Adipocyte (in vitro differentiated cells): ENCODE data around the gene CSKMT.
"Not testable (repeated sequence)": the region's sequence is repeated elsewhere in the genome, so short reads cannot be mapped to it uniquely, and the experiment has no call there.

Experiments used
- DNase-seq: peaks from one replicate; pipeline ENCODE4 v3.0.0-alpha.2; 2015; ENCODE audit warnings: low read depth
- H3K27me3 ChIP-seq: replicated peaks from 2 replicates; pipeline ENCODE4 v1.7.0; 2013; ENCODE audit warnings: mild to moderate bottlenecking, low read length, moderate library complexity; ENCODE audit not compliant: control insufficient read depth, insufficient read depth
- H3K36me3 ChIP-seq: 2 replicates; pipeline ENCODE4 v1.7.0; 2013; ENCODE audit warnings: low read length, mild to moderate bottlenecking, moderate library complexity; ENCODE audit not compliant: control insufficient read depth, insufficient read depth, severe bottlenecking
- H3K4me1 ChIP-seq: 2 replicates; pipeline ENCODE4 v1.7.0; 2013; ENCODE audit warnings: mild to moderate bottlenecking, low read length, moderate library complexity; ENCODE audit not compliant: control insufficient read depth, insufficient read depth
- H3K4me3 ChIP-seq: 2 replicates; pipeline ENCODE4 v1.7.0; 2013; ENCODE audit warnings: mild to moderate bottlenecking, low read length, moderate library complexity
- H3K9ac ChIP-seq: 2 replicates; pipeline ENCODE4 v1.7.0; 2013; ENCODE audit warnings: mild to moderate bottlenecking, low read length, moderate library complexity
- H3K9me3 ChIP-seq: 2 replicates; pipeline ENCODE4 v1.7.0; 2013; ENCODE audit warnings: mild to moderate bottlenecking, low read length, moderate library complexity; ENCODE audit not compliant: control insufficient read depth

CSKMT gene

GRCh38 chr11:62677156-62677555 lies 12.0 kb downstream of the CSKMT start:
- H3K4me1 ChIP-seq: peaks cover 54% of the 10 kb centered on the region
- peaks cover 30% of the 10 kb centered on the region for H3K36me3 ChIP-seq
- no peaks in the 10 kb centered on the region for H3K27me3 ChIP-seq
- H3K4me3 ChIP-seq: peak overlapping the region; percentile 97
- DNase-seq: no peak
- peak overlapping the region; percentile 99 for H3K9ac ChIP-seq
- no peaks in the 10 kb centered on the region for H3K9me3 ChIP-seq

GRCh38 chr11:62677714-62678113 lies 12.6 kb downstream of the CSKMT start:
- DNase-seq: no peak
- Histone ChIP-seq H3K27me3 (no peaks in the 10 kb centered on the region), H3K36me3 (peaks cover 30% of the 10 kb centered on the region), H3K4me1 (peaks cover 50% of the 10 kb centered on the region), H3K9ac (peak overlapping the region; percentile 99), H3K9me3 (no peaks in the 10 kb centered on the region), H3K4me3 (peak overlapping the region; percentile 97)

- Histone ChIP-seq H3K9me3 (no peaks in the 10 kb centered on the region), H3K4me1 (peaks cover 44% of the 10 kb centered on the region)
Measured at GRCh38 chr11:62678433-62678769, 13.3 kb downstream of the CSKMT start.

GRCh38 chr11:62678770-62679696 lies 13.9 kb downstream of the CSKMT start, which contains the start of gene UBXN1:
UBXN1 (minus strand) TSS chr11:62679073; CDS start chr11:62678923, 150 bp downstream.
- Histone ChIP-seq H3K9ac (peak within 1 kb of the TSS; percentile 99), H3K4me1 (peaks cover 38% of the 10 kb centered on the region), H3K27me3 (no peaks in the 10 kb centered on the region), H3K9me3 (no peaks in the 10 kb centered on the region), H3K4me3 (peak within 1 kb of the TSS; percentile 97), H3K36me3 (peaks cover 26% of the 10 kb centered on the region)
- DNase-seq: peak; percentile 94

More at GRCh38 chr11:62678433-62678769, 13.3 kb downstream of the CSKMT start:
- DNase-seq: no peak
- Histone ChIP-seq H3K27me3 (no peaks in the 10 kb centered on the region), H3K4me3 (peak overlapping the region; percentile 97), H3K9ac (peak overlapping the region; percentile 99), H3K36me3 (peaks cover 30% of the 10 kb centered on the region)

- peak overlapping the region; percentile 52 for H3K9ac ChIP-seq
- peaks cover 20% of the 10 kb centered on the region for H3K36me3 ChIP-seq
- H3K9me3 ChIP-seq: no peaks in the 10 kb centered on the region
- peaks cover 37% of the 10 kb centered on the region for H3K4me1 ChIP-seq
- peak; percentile 86 for DNase-seq
- H3K27me3 ChIP-seq: no peaks in the 10 kb centered on the region
- H3K4me3 ChIP-seq: no peak overlapping the region
Measured at GRCh38 chr11:62680825-62681240, 15.7 kb downstream of the CSKMT start.

GRCh38 chr11:62682518-62682917 lies 17.4 kb downstream of the CSKMT start:
- no peak for DNase-seq
- Histone ChIP-seq H3K27me3 (no peaks in the 10 kb centered on the region), H3K9me3 (no peaks in the 10 kb centered on the region), H3K36me3 (peaks cover 6% of the 10 kb centered on the region), H3K4me1 (peaks cover 26% of the 10 kb centered on the region), H3K9ac (no peak overlapping the region), H3K4me3 (no peak overlapping the region)

- Histone ChIP-seq H3K27me3 (no peaks in the 10 kb centered on the region), H3K4me1 (peaks cover 16% of the 10 kb centered on the region), H3K36me3 (peaks cover 29% of the 10 kb centered on the region), H3K4me3 (peak overlapping the region; percentile 84), H3K9ac (peak overlapping the region; percentile 89), H3K9me3 (no peaks in the 10 kb centered on the region)
- no peak for DNase-seq
Measured at GRCh38 chr11:62687508-62688396, 22.6 kb downstream of the CSKMT start.

- Histone ChIP-seq H3K9ac (peak overlapping the region; percentile 89), H3K27me3 (no peaks in the 10 kb centered on the region), H3K9me3 (no peaks in the 10 kb centered on the region), H3K4me1 (peaks cover 16% of the 10 kb centered on the region), H3K4me3 (peak overlapping the region; percentile 84), H3K36me3 (peaks cover 36% of the 10 kb centered on the region)
- DNase-seq: peak; percentile 22
Measured at GRCh38 chr11:62688491-62688890, 23.4 kb downstream of the CSKMT start.

- peaks cover 21% of the 10 kb centered on the region for H3K4me1 ChIP-seq
- peak; percentile 94 for DNase-seq
- no peaks in the 10 kb centered on the region for H3K9me3 ChIP-seq
- peaks cover 37% of the 10 kb centered on the region for H3K36me3 ChIP-seq
- no peaks in the 10 kb centered on the region for H3K27me3 ChIP-seq
- peak within 1 kb of the TSS; percentile 89 for H3K9ac ChIP-seq
- peak within 1 kb of the TSS; percentile 84 for H3K4me3 ChIP-seq
Measured at GRCh38 chr11:62689421-62690183, 24.5 kb downstream of the CSKMT start, which contains the start of gene LRRN4CL. LRRN4CL (minus strand) TSS chr11:62689530; CDS start chr11:62688508, 1,022 bp downstream.

GRCh38 chr11:62693624-62694023 lies 28.5 kb downstream of the CSKMT start:
- Histone ChIP-seq H3K36me3 (peaks cover 38% of the 10 kb centered on the region), H3K4me1 (peaks cover 26% of the 10 kb centered on the region)
- H3K27me3 ChIP-seq, H3K9ac ChIP-seq, H3K4me3 ChIP-seq, H3K9me3 ChIP-seq, DNase-seq: not testable (repeated sequence)
